IMR-90 (cell line): Measurements from ENCODE around the gene METTL14. TPM values are rescaled to one million over a fixed set of nuclear protein-coding genes. Genes with fewer than 3 reads are reported as not detected.

Experiments used
- ATAC-seq: fragments of 200-7000 bp; cut with Tn5 transposase; 2 replicates; pipeline ENCODE4 v1.9.1; 2020; ENCODE audit warnings: low read depth, mild to moderate bottlenecking, moderate library complexity
- Bru-seq: library from RNA; stranded (reverse); fragments of 400-500 nt; gene quantifications from one replicate; lab custom pipeline; 2021; lab: Mats Ljungman, UMichigan
- BruChase-seq, 2 experiments: library from RNA; stranded (reverse); fragments of 400-500 nt; gene quantifications; one replicate each; lab custom pipeline; 2021; lab: Mats Ljungman, UMichigan
- BruUV-seq: library from RNA; stranded (reverse); fragments of 400-500 nt; replicated peaks from 2 replicates; lab custom pipeline; 2021; lab: Mats Ljungman, UMichigan
- CTCF ChIA-PET: fragments of 300-600 bp; formaldehyde crosslinking; extraction: SDS; loops from one replicate; lab custom pipeline; 2021; ENCODE audit warnings: antibody characterized with exemption; lab: Yijun Ruan, JAX
- POLR2A ChIA-PET: fragments of 300-600 bp; sonication (Branson Sonifier 250); formaldehyde crosslinking; loops from one replicate; lab custom pipeline; 2022; ENCODE audit warnings: antibody characterized with exemption; ENCODE audit not compliant: unreplicated experiment; lab: Charles Lee
- DNase-seq: peaks from one replicate; pipeline ENCODE4 v3.0.0; 2013
- H2AFZ ChIP-seq: replicated peaks from 2 replicates; pipeline ENCODE3; 2013; ENCODE audit warnings: low read length, mild to moderate bottlenecking; ENCODE audit not compliant: poor library complexity
- H2AK5ac ChIP-seq: 2 replicates; pipeline ENCODE4 v1.6.1; 2013; ENCODE audit warnings: low read depth, low read length, inconsistent platforms
- H2AK9ac ChIP-seq: replicated peaks from 2 replicates; pipeline ENCODE3; 2013; ENCODE audit warnings: mild to moderate bottlenecking, low read depth, low read length, moderate library complexity; ENCODE audit not compliant: poor library complexity
- H2BK120ac ChIP-seq: 2 replicates; pipeline ENCODE4 v1.6.1; 2013; ENCODE audit warnings: low read depth, low read length, inconsistent platforms
- H2BK15ac ChIP-seq: 3 replicates; pipeline ENCODE4 v1.6.1; 2013; ENCODE audit warnings: low read depth, low read length, inconsistent platforms
- H2BK20ac ChIP-seq: 2 replicates; pipeline ENCODE4 v1.6.1; 2013; ENCODE audit warnings: low read depth, mild to moderate bottlenecking, inconsistent platforms, low read length, moderate library complexity
- H2BK5ac ChIP-seq: 2 replicates; pipeline ENCODE4 v1.6.1; 2013; ENCODE audit warnings: mild to moderate bottlenecking, low read depth, low read length, inconsistent platforms; ENCODE audit not compliant: poor library complexity, severe bottlenecking
- H3K14ac ChIP-seq: replicated peaks from 2 replicates; pipeline ENCODE4 v1.6.1; 2013; ENCODE audit warnings: low read depth, low read length, inconsistent platforms
- H3K18ac ChIP-seq: 2 replicates; pipeline ENCODE4 v1.6.1; 2013; ENCODE audit warnings: low read depth, low read length, control low read depth
- H3K23ac ChIP-seq: 2 replicates; pipeline ENCODE4 v1.6.1; 2013; ENCODE audit warnings: low read depth, low read length, inconsistent platforms
- H3K27ac ChIP-seq: 2 replicates; pipeline ENCODE4 v1.5.1; 2013; ENCODE audit warnings: mild to moderate bottlenecking, control low read depth, low read length; ENCODE audit not compliant: insufficient read depth
- H3K27me3 ChIP-seq: 2 replicates; pipeline ENCODE4 v1.6.1; 2013; ENCODE audit warnings: low read length; ENCODE audit not compliant: control insufficient read depth, insufficient read depth
- H3K36me3 ChIP-seq: 2 replicates; pipeline ENCODE4 v1.6.1; 2013; ENCODE audit warnings: low read length, mixed read lengths; ENCODE audit not compliant: control insufficient read depth, insufficient read depth
- H3K4ac ChIP-seq: 2 replicates; pipeline ENCODE4 v1.6.1; 2013; ENCODE audit warnings: low read depth, low read length, inconsistent platforms
- H3K4me1 ChIP-seq: 2 replicates; pipeline ENCODE4 v1.6.1; 2013; ENCODE audit warnings: low read length, mixed read lengths; ENCODE audit not compliant: control insufficient read depth, insufficient read depth
- H3K4me2 ChIP-seq: 2 replicates; pipeline ENCODE4 v1.6.1; 2013; ENCODE audit warnings: low read depth, mild to moderate bottlenecking, control low read depth, low read length, moderate library complexity
- H3K4me3 ChIP-seq: 2 replicates; pipeline ENCODE4 v1.5.1; 2013; ENCODE audit warnings: low read depth, mild to moderate bottlenecking, control low read depth, low read length, moderate library complexity; ENCODE audit not compliant: insufficient read depth
- H3K56ac ChIP-seq: 2 replicates; pipeline ENCODE4 v1.6.1; 2013; ENCODE audit warnings: low read length, inconsistent platforms; ENCODE audit not compliant: insufficient read depth; ENCODE audit errors: extremely low read depth
- H3K79me1 ChIP-seq, 2 experiments: 2 replicates each; pipeline ENCODE4 v1.6.1; 2013; ENCODE audit warnings: low read length in 2 of 2, inconsistent platforms in 1 of 2, low read depth in 1 of 2
- H3K9ac ChIP-seq: 2 replicates; pipeline ENCODE4 v1.6.1; 2013; ENCODE audit warnings: low read depth, low read length, control low read depth
- H3K9me1 ChIP-seq: 2 replicates; pipeline ENCODE4 v1.6.1; 2013; ENCODE audit warnings: low read length, inconsistent platforms; ENCODE audit not compliant: insufficient read depth
- H3K9me3 ChIP-seq: 2 replicates; pipeline ENCODE4 v1.6.1; 2013; ENCODE audit warnings: low read length; ENCODE audit not compliant: control insufficient read depth, insufficient read depth
- H4K20me1 ChIP-seq: 2 replicates; pipeline ENCODE4 v1.6.1; 2013; ENCODE audit warnings: low read length, inconsistent platforms; ENCODE audit not compliant: insufficient read depth
- H4K5ac ChIP-seq: 2 replicates; pipeline ENCODE4 v1.6.1; 2013; ENCODE audit warnings: mild to moderate bottlenecking, low read depth, low read length, control low read depth
- H4K8ac ChIP-seq, 2 experiments: 2 replicates each; pipeline ENCODE4 v1.6.1; 2013; ENCODE audit warnings: low read depth in 2 of 2, low read length in 2 of 2, control low read depth in 1 of 2, inconsistent platforms in 1 of 2
- H4K91ac ChIP-seq: 2 replicates; pipeline ENCODE4 v1.6.1; 2013; ENCODE audit warnings: low read depth, low read length, inconsistent platforms; ENCODE audit not compliant: insufficient read depth
- BHLHE40 ChIP-seq: fragments of 150-350 bp; IDR thresholded peaks from 2 replicates; pipeline ENCODE4 v1.6.1; 2016; ENCODE audit warnings: mild to moderate bottlenecking, low read depth, low read length
- CEBPB ChIP-seq: IDR thresholded peaks from 2 replicates; pipeline ENCODE4 v1.6.1; 2012; ENCODE audit warnings: low read depth, low read length, improper control_type of control experiment
- CHD1 ChIP-seq: IDR thresholded peaks from 2 replicates; pipeline ENCODE4 v1.6.1; 2012; ENCODE audit warnings: low read depth, low read length, improper control_type of control experiment
- CTCF ChIP-seq: conservative IDR thresholded peaks from 2 replicates; pipeline ENCODE4 v1.5.1; 2012; ENCODE audit warnings: mild to moderate bottlenecking, low read depth, low read length, improper control_type of control experiment
- ELK1 ChIP-seq: fragments of 150-350 bp; IDR thresholded peaks from 2 replicates; pipeline ENCODE4 v1.6.1; 2016; ENCODE audit warnings: low read depth, mild to moderate bottlenecking, low read length, moderate library complexity, borderline replicate concordance
- FOS ChIP-seq: fragments of 150-350 bp; IDR thresholded peaks from 2 replicates; pipeline ENCODE4 v1.6.1; 2016; ENCODE audit warnings: low read depth, low read length
- MAZ ChIP-seq: IDR thresholded peaks from 2 replicates; pipeline ENCODE4 v1.6.1; 2012; ENCODE audit warnings: low read depth, mild to moderate bottlenecking, low read length, improper control_type of control experiment, moderate library complexity, borderline replicate concordance
- MXI1 ChIP-seq: IDR thresholded peaks from 2 replicates; pipeline ENCODE4 v1.6.1; 2012; ENCODE audit warnings: low read depth, mild to moderate bottlenecking, low read length, moderate library complexity, borderline replicate concordance
- POLR2A ChIP-seq: IDR thresholded peaks from 2 replicates; pipeline ENCODE4 v1.6.1; 2012; ENCODE audit warnings: mild to moderate bottlenecking, low read depth, low read length
- RCOR1 ChIP-seq: IDR thresholded peaks from 2 replicates; pipeline ENCODE4 v1.6.1; 2012; ENCODE audit warnings: mild to moderate bottlenecking, low read length, improper control_type of control experiment; ENCODE audit not compliant: insufficient replicate concordance
- RFX5 ChIP-seq: IDR thresholded peaks from 2 replicates; pipeline ENCODE4 v1.8.0; 2012; ENCODE audit warnings: low read depth, mild to moderate bottlenecking, low read length, moderate library complexity
- WGBS, 2 experiments: methylation state at CpG; one replicate each; pipeline versions ENCODE4 v1.1.5 to v1.1.7; 2013; ENCODE audit warnings: missing lambda C conversion rate in 2 of 2; ENCODE audit not compliant: insufficient read length in 1 of 2; ENCODE audit errors: extremely low coverage in 2 of 2; 5-methylcytosine and 5-hydroxymethylcytosine counted together
- dilution Hi-C: fragments of 300-500 bp; cut with HindIII; formaldehyde crosslinking; loops from one replicate; pipeline ENCODE4 v1.14.3; 2018; ENCODE audit warnings: low sequenced_read_pairs; ENCODE audit not compliant: unreplicated experiment
- in situ Hi-C: fragments of 300-500 bp; cut with MboI; formaldehyde crosslinking; loops from 3 replicates; pipeline ENCODE4 v1.14.3; 2019; ENCODE audit warnings: low sequenced_read_pairs, inconsistent platforms, mixed read lengths
- intact Hi-C: fragments of 100-400 bp; cut with micrococcal nuclease; formaldehyde crosslinking; loops from 2 replicates; pipeline ENCODE4 v1.10.0; 2022
- long read RNA-seq: library from polyadenylated mRNA; unstranded; transcript quantifications from one replicate; pipeline ENCODE4 v2.0.0, GENCODE V29; 2021; ENCODE audit not compliant: unreplicated experiment
- polyA plus RNA-seq, 3 experiments: library from polyadenylated mRNA; depleted of rRNA; stranded (reverse); fragments of >200 nt; gene quantifications; 2 replicates each; pipeline ENCODE4 v1.2.3, GENCODE V29; 2012; ENCODE audit warnings: low replicate concordance in 1 of 3
- total RNA-seq: library from RNA; depleted of rRNA; stranded (reverse); fragments of >200 nt; gene quantifications from 2 replicates; pipeline ENCODE4 v1.2.3, GENCODE V29; 2012; rRNA removed

METTL14 gene
- total RNA-seq: 5.0 and 7.5 TPM in 2 replicates
- 9.3 and 10.0 TPM in 2 replicates for polyA plus RNA-seq (2012; rRNA removed)
- polyA plus RNA-seq (2012; cell fraction: cytosol; rRNA removed): 0.39 and 0.42 TPM in 2 replicates
- polyA plus RNA-seq (2012; cell fraction: nucleus; rRNA removed; ENCODE audit: low replicate concordance): 0.65 and 6.6 TPM in 2 replicates
- percentile 77 among the genes with signal in this experiment for Bru-seq, nascent RNA
- percentile 66 among the genes with signal in this experiment for BruChase-seq, experiment 1, labeled RNA remaining after a 6-hour chase
- BruChase-seq, experiment 2, labeled RNA remaining after a 2-hour chase: percentile 77 among the genes with signal in this experiment
- long read RNA-seq, full-length matches to known transcripts: 14 of 14 reads
- long read RNA-seq, partial matches to known transcripts: 0 of 14 reads
- long read RNA-seq, other reads (novel, unspliced or antisense): 0 of 14 reads

GRCh38 chr4:118684873-118685811 lies at the start of gene METTL14:
TSS of gene METTL14 (plus strand) at chr4:118685392. CDS start at chr4:118685535, 143 bp downstream.
- H3K4ac ChIP-seq: peak within 1 kb of the TSS; percentile 88
- peak within 1 kb of the TSS; percentile 44; the same call in 1 of the 2 replicates for H2AK5ac ChIP-seq
- no peaks in the 10 kb centered on the region for H3K27me3 ChIP-seq
- ChIA-PET POLR2A (interaction anchor here (1.0 kb wide), 2 partner anchors 8 to 14 kb away, joined by 4 to 5 read pairs; no protein-coding TSS in a partner anchor), CTCF (interaction anchor here (0.6 to 0.8 kb wide), 3 partner anchors 15 to 261 kb away, joined by 3 read pairs; no protein-coding TSS in a partner anchor)
- H3K4me1 ChIP-seq: no peaks in the 10 kb centered on the region
- ATAC-seq (peak; percentile 97), DNase-seq (peak; percentile 87)
- peak within 1 kb of the TSS; percentile 93 for H4K91ac ChIP-seq
- WGBS, 2 experiments: 1% methylated on average over 22 of the region's 42 CpGs; no CpG with 5 or more reads in 1 of the 2 experiments
- in situ Hi-C loops: no loop called here
- peak within 1 kb of the TSS; percentile 99 for H3K4me2 ChIP-seq
- no peaks in the 10 kb centered on the region for H3K9me1 ChIP-seq
- peak within 1 kb of the TSS; percentile 94 for H2AFZ ChIP-seq
- peak within 1 kb of the TSS; percentile 97 for H3K4me3 ChIP-seq
- peak within 1 kb of the TSS; percentile 84; the same call in 1 of the 2 replicates for H3K23ac ChIP-seq
- peaks cover 2 to 17% of the 10 kb centered on the region in 2 experiments; a peak in 2 of 4 replicates for H3K79me1 ChIP-seq
- H3K56ac ChIP-seq: peak within 1 kb of the TSS; percentile 93
- H3K27ac ChIP-seq: peak within 1 kb of the TSS; percentile 88
- TSS peak; percentile 83 for BruUV-seq
- H3K18ac ChIP-seq: peak within 1 kb of the TSS; percentile 90
- peak within 1 kb of the TSS; percentile 93 for H3K9ac ChIP-seq
- H2BK15ac ChIP-seq: peak within 1 kb of the TSS; percentile 27; the same call in 1 of the 3 replicates
- dilution Hi-C loops: no loop called here
- peak within 1 kb of the TSS; percentile 73 for H2BK5ac ChIP-seq
- peak within 1 kb of the TSS; percentile 90 to 99 for H4K8ac ChIP-seq
- H3K14ac ChIP-seq: peak within 1 kb of the TSS; percentile 94
- peaks cover 5% of the 10 kb centered on the region; the same call in 1 of the 2 replicates for H4K20me1 ChIP-seq
- intact Hi-C loops: loop anchor here (10.0 kb wide), 1 partner anchor 260 kb away; no protein-coding TSS in a partner anchor
- H2BK20ac ChIP-seq: peak within 1 kb of the TSS; percentile 46; the same call in 1 of the 2 replicates
- H3K9me3 ChIP-seq: no peaks in the 10 kb centered on the region
- peak within 1 kb of the TSS; percentile 81 for H2BK120ac ChIP-seq
- H2AK9ac ChIP-seq: peak within 1 kb of the TSS; percentile 78
- H4K5ac ChIP-seq: peak within 1 kb of the TSS; percentile 100
- peaks cover 9% of the 10 kb centered on the region for H3K36me3 ChIP-seq
- peak; percentile 96 for TF ChIP-seq CEBPB
- TF ChIP-seq ELK1: no peak
- TF ChIP-seq MAZ: peak; percentile 30; the same call in 1 of the 2 replicates
- no peak for TF ChIP-seq RFX5
- no peak for TF ChIP-seq CHD1
- TF ChIP-seq RCOR1: peak; percentile 53
- no peak for TF ChIP-seq POLR2A
- TF ChIP-seq MXI1: no peak
- TF ChIP-seq FOS: no peak
- no peak for TF ChIP-seq BHLHE40
- TF ChIP-seq CTCF: 0 out of 2 replicates have a peak, but pooled peaks have one; percentile 2
